AG20443 (cell line): ENCODE results near the gene NTSR1.

ENCODE experiments used
- DNase-seq: peaks from one replicate; pipeline ENCODE4 v3.0.0; 2012; ENCODE audit warnings: low spot score, mixed read lengths

The NTSR1 gene

GRCh38 chr20:62726716-62727583, 18.3 kb downstream of the NTSR1 start:
- no peak for DNase-seq

- no peak for DNase-seq
These were observed 19.0 kb downstream of the NTSR1 start for GRCh38 chr20:62727584-62728027.

- DNase-seq: no peak
These were observed 19.6 kb downstream of the NTSR1 start for GRCh38 chr20:62728028-62728780.

GRCh38 chr20:62728781-62729300, 20.2 kb downstream of the NTSR1 start:
- DNase-seq: no peak

GRCh38 chr20:62730481-62730880, 21.8 kb downstream of the NTSR1 start:
- DNase-seq: no peak

- no peak for DNase-seq
These were observed 23.6 kb downstream of the NTSR1 start for GRCh38 chr20:62732031-62732760.

- DNase-seq: no peak
These were observed 24.3 kb downstream of the NTSR1 start for GRCh38 chr20:62732842-62733525.

GRCh38 chr20:62733526-62733842, 24.8 kb downstream of the NTSR1 start:
- DNase-seq: no peak

GRCh38 chr20:62733891-62734290, 25.3 kb downstream of the NTSR1 start:
- no peak for DNase-seq

- no peak for DNase-seq
These were observed 25.7 kb downstream of the NTSR1 start for GRCh38 chr20:62734326-62734725.

- DNase-seq: no peak
These were observed 26.2 kb downstream of the NTSR1 start for GRCh38 chr20:62734881-62735280.

- no peak for DNase-seq
These were observed 26.7 kb downstream of the NTSR1 start for GRCh38 chr20:62735331-62735821.

- no peak for DNase-seq
These were observed 27.4 kb downstream of the NTSR1 start for GRCh38 chr20:62736026-62736406.

- no peak for DNase-seq
These were observed 27.9 kb downstream of the NTSR1 start for GRCh38 chr20:62736407-62737071.

GRCh38 chr20:62737271-62737811, 28.7 kb downstream of the NTSR1 start:
- no peak for DNase-seq

- DNase-seq: no peak
These were observed 29.6 kb downstream of the NTSR1 start for GRCh38 chr20:62738025-62738881.

- no peak for DNase-seq
These were observed 30.4 kb downstream of the NTSR1 start for GRCh38 chr20:62739067-62739466.

GRCh38 chr20:62739581-62740285, 31.1 kb downstream of the NTSR1 start:
- peak; percentile 65 for DNase-seq
